K562 (cell line): ENCODE data around the gene ARAP1. TPM values are rescaled to one million over a fixed set of nuclear protein-coding genes. Genes with fewer than 3 reads are reported as not detected.

Experiments used
- ARID1B ChIP-seq: fragments of 450-650 bp; IDR thresholded peaks from 2 replicates; pipeline ENCODE4 v1.6.1; 2016; ENCODE audit warnings: antibody characterized with exemption, mild to moderate bottlenecking, inconsistent platforms
- ATF2 ChIP-seq: sonication (generic); formaldehyde crosslinking; IDR thresholded peaks from 2 replicates; pipeline ENCODE4 v1.8.1; 2022; ENCODE audit warnings: missing genetic modification reagents
- ATF7 ChIP-seq: fragments of 450-650 bp; IDR thresholded peaks from 2 replicates; pipeline ENCODE4 v1.7.1; 2014; ENCODE audit warnings: mild to moderate bottlenecking, moderate library complexity
- CTBP1 ChIP-seq: fragments of 450-650 bp; IDR thresholded peaks from 2 replicates; pipeline ENCODE4 v1.6.1; 2016; ENCODE audit warnings: borderline replicate concordance
- E4F1 ChIP-seq: fragments of 250-450 bp; sonication (Bioruptor Pico); IDR thresholded peaks from 2 replicates; pipeline ENCODE4 v1.5.0; 2021; ENCODE audit warnings: mild to moderate bottlenecking, borderline replicate concordance
- EGR1 ChIP-seq: fragments of 450-650 bp; conservative IDR thresholded peaks from 2 replicates; pipeline ENCODE4 v1.6.1; 2017; ENCODE audit warnings: mild to moderate bottlenecking
- ELF1 ChIP-seq: fragments of 200-800 bp; sonication (Bioruptor generic); IDR thresholded peaks from 2 replicates; pipeline ENCODE4 v1.6.1; 2016; ENCODE audit warnings: missing genetic modification characterization, missing compliant biosample characterization
- ELF4 ChIP-seq: fragments of 450-650 bp; formaldehyde crosslinking; IDR thresholded peaks from 2 replicates; pipeline ENCODE4 v1.4.0; 2022; ENCODE audit warnings: missing genetic modification characterization
- EP300 ChIP-seq: IDR thresholded peaks from 2 replicates; pipeline ENCODE4 v1.6.1; 2012; ENCODE audit warnings: low read length, improper control_type of control experiment
- ERF ChIP-seq: fragments of 450-650 bp; formaldehyde crosslinking; IDR thresholded peaks from 2 replicates; pipeline ENCODE4 v1.4.0; 2020; ENCODE audit warnings: mild to moderate bottlenecking, mixed read lengths
- ESRRA ChIP-seq: fragments of 450-650 bp; IDR thresholded peaks from 2 replicates; pipeline ENCODE4 v1.6.1; 2014; ENCODE audit warnings: low read depth, mild to moderate bottlenecking, moderate library complexity, borderline replicate concordance
- HMGN3 ChIP-seq: IDR thresholded peaks from 2 replicates; pipeline ENCODE4 v1.6.1; 2011; ENCODE audit warnings: borderline replicate concordance, low read depth, mild to moderate bottlenecking, mixed read lengths, low read length; ENCODE audit not compliant: insufficient read length; ENCODE audit errors: extremely low read depth
- MAZ ChIP-seq, 2 experiments: fragments of 450-650 bp in 1 of 2; sonication (generic) in 1 of 2; formaldehyde crosslinking; IDR thresholded peaks in 1 of 2; conservative IDR thresholded peaks in 1 of 2; 2 replicates each; pipeline versions ENCODE4 v1.4.0 to v1.5.0; 2020; ENCODE audit warnings: mild to moderate bottlenecking in 1 of 2, missing genetic modification reagents in 1 of 2
- MTA2 ChIP-seq: fragments of 450-650 bp; IDR thresholded peaks from 2 replicates; pipeline ENCODE4 v1.6.1; 2016; ENCODE audit warnings: low read depth
- PYGO2 ChIP-seq: fragments of 450-650 bp; IDR thresholded peaks from 2 replicates; pipeline ENCODE4 v1.6.1; 2016; ENCODE audit warnings: mild to moderate bottlenecking, missing genetic modification characterization, moderate library complexity, missing compliant biosample characterization
- RCOR1 ChIP-seq, 2 experiments: IDR thresholded peaks; 2 replicates each; pipeline ENCODE4 v1.6.1; 2012; ENCODE audit warnings: low read depth in 2 of 2, low read length in 2 of 2, borderline replicate concordance in 1 of 2, improper control_type of control experiment in 1 of 2
- RFX7 ChIP-seq: fragments of 250-450 bp; sonication (Bioruptor Pico); IDR thresholded peaks from 2 replicates; pipeline ENCODE4 v1.5.1; 2021; ENCODE audit warnings: mild to moderate bottlenecking
- SMAD4 ChIP-seq: fragments of 250-450 bp; sonication (Bioruptor Pico); conservative IDR thresholded peaks from 2 replicates; pipeline ENCODE4 v1.8.0; 2021; ENCODE audit warnings: inconsistent platforms, mild to moderate bottlenecking, moderate library complexity
- SMARCA5 ChIP-seq: fragments of 450-650 bp; IDR thresholded peaks from 2 replicates; pipeline ENCODE4 v1.6.1; 2016
- SMARCE1 ChIP-seq: fragments of 450-650 bp; IDR thresholded peaks from 2 replicates; pipeline ENCODE4 v1.7.1; 2016; ENCODE audit warnings: mild to moderate bottlenecking
- USF1 ChIP-seq: sonication (generic); formaldehyde crosslinking; IDR thresholded peaks from 2 replicates; pipeline ENCODE4 v1.9.0; 2022; ENCODE audit warnings: mild to moderate bottlenecking, missing genetic modification reagents
- ZBTB33 ChIP-seq: sonication (generic); formaldehyde crosslinking; IDR thresholded peaks from 2 replicates; pipeline ENCODE4 v1.8.1; 2023; ENCODE audit warnings: mild to moderate bottlenecking, missing genetic modification reagents
- ZNF561 ChIP-seq: fragments of 450-650 bp; formaldehyde crosslinking; conservative IDR thresholded peaks from 2 replicates; pipeline ENCODE4 v1.4.0; 2020; ENCODE audit warnings: mild to moderate bottlenecking, moderate library complexity
- ZNF589 ChIP-seq: fragments of 200-800 bp; sonication (Bioruptor generic); IDR thresholded peaks from 2 replicates; pipeline ENCODE4 v1.6.1; 2016; ENCODE audit warnings: low read depth, missing genetic modification characterization, missing compliant biosample characterization
- polyA plus RNA-seq, 8 experiments: library from polyadenylated mRNA; depleted of rRNA in 4 of 8; stranded (reverse) in 5 of 8; unstranded in 3 of 8; fragments of >200 nt; fragmentation: Nextera tagmentation in 2 of 8; fragmentation: Illumina TruSeq in 1 of 8; extraction: Ambion mirVana in 2 of 8; extraction: Trizol in 1 of 8; gene quantifications; 2 replicates each; pipeline versions ENCODE4 v1.2.1 to v1.2.3, GENCODE V29; 2011 to 2014; ENCODE audit warnings: inconsistent platforms in 1 of 8, missing spikeins in 1 of 8
- total RNA-seq, 7 experiments: library from RNA; depleted of rRNA in 6 of 7; stranded (reverse); fragments of >200 nt in 6 of 7; fragmentation: Illumina TruSeq in 2 of 7; extraction: Trizol in 2 of 7; gene quantifications; 2 replicates each; pipeline versions ENCODE4 v1.2.1 to v1.2.3, GENCODE V29; 2011 to 2021; ENCODE audit warnings: low replicate concordance in 1 of 7

ARAP1 gene
- total and polyA plus RNA-seq, 9 of the 15 experiments (the other 6 are each of a cell fraction or from before 2014, with no cell fraction given) = 0.23 to 67.0 (median 24.6) TPM

GRCh38 chr11:72741429-72741833 is 10.8 kb downstream of the ARAP1 start (continued):
- TF ChIP-seq ZNF589 = peak; percentile 77; the same call in 1 of the 2 replicates
- peak; percentile 25; the same call in 1 of the 2 replicates for TF ChIP-seq ERF (CRISPR knock-in tag)
- peak; percentile 60; the same call in 1 of the 2 replicates for TF ChIP-seq ELF4
- TF ChIP-seq ATF7 = peak; percentile 42; the same call in 1 of the 2 replicates
- TF ChIP-seq RFX7 (CRISPR knock-in tag) = no peak
- TF ChIP-seq ESRRA = peak; percentile 96; the same call in 1 of the 2 replicates
- peak; percentile 56; the same call in 1 of the 2 replicates for TF ChIP-seq SMARCE1
- TF ChIP-seq ZNF561 (CRISPR knock-in tag) = no peak
- TF ChIP-seq USF1 (CRISPR knock-in tag) = peak; percentile 44; the same call in 1 of the 2 replicates
- TF ChIP-seq ELF1 (tag) = peak; percentile 26; the same call in 1 of the 2 replicates
- no peak for TF ChIP-seq E4F1 (CRISPR knock-in tag)
- TF ChIP-seq CTBP1 = peak; percentile 53; the same call in 1 of the 2 replicates
- TF ChIP-seq EGR1 = no peak
- TF ChIP-seq PYGO2 (tag) = no peak
- peak; percentile 80 to 87; a peak in 3 of 4 replicates for TF ChIP-seq MAZ (CRISPR knock-in tag; conservative IDR thresholded peaks at IDR 0.05 in 1 of 2, IDR thresholded peaks at IDR 0.05 in 1 of 2)
- TF ChIP-seq ZBTB33 (CRISPR knock-in tag) = peak; percentile 76
- TF ChIP-seq SMAD4 (CRISPR knock-in tag) = peak; percentile 78
- TF ChIP-seq SMARCA5 = no peak
- peak; percentile 55 for TF ChIP-seq HMGN3
- peak; percentile 33; the same call in 1 of the 2 replicates for TF ChIP-seq EP300
- peak; percentile 54 to 92 for TF ChIP-seq RCOR1 (IDR thresholded peaks at IDR 0.05; ENCODE audit: borderline replicate concordance in 1 of 2, low read depth in 2 of 2, low read length in 2 of 2)
- no peak for TF ChIP-seq MTA2
- no peak for TF ChIP-seq ATF2 (CRISPR knock-in tag)
- peak; percentile 63 for TF ChIP-seq ARID1B
